CD4-positive, alpha-beta T cell (primary cell): ENCODE measurements around the gene KCTD16. TPM values are rescaled to one million over a fixed set of nuclear protein-coding genes. Genes with fewer than 3 reads are reported as not detected.

Experiments used
- ATAC-seq: fragments of 200-7000 bp; cut with Tn5 transposase; one replicate; pipeline ENCODE4 v1.10.0; 2022; ENCODE audit warnings: mild to moderate bottlenecking; ENCODE audit not compliant: poor library complexity
- CTCF ChIA-PET: fragments of 350-600 bp; sonication (Branson Sonifier 250); formaldehyde crosslinking; loops from one replicate; lab custom pipeline; 2021; ENCODE audit warnings: antibody characterized with exemption, inconsistent platforms; lab: Charles Lee
- POLR2A ChIA-PET: fragments of 350-600 bp; sonication (Branson Sonifier 250); formaldehyde crosslinking; loops from one replicate; lab custom pipeline; 2021; ENCODE audit warnings: antibody characterized with exemption, inconsistent platforms; lab: Charles Lee
- DNase-seq, 14 experiments: peaks; one replicate each; pipeline ENCODE4 v3.0.0-alpha.2; 2013 to 2020; ENCODE audit warnings: mixed read lengths in 2 of 14
- H3K27ac ChIP-seq, 2 donors: one replicate each; pipeline versions ENCODE4 v1.5.1 to v1.7.0; 2013; ENCODE audit warnings: low read length in 2 of 2, low read depth in 1 of 2, mild to moderate bottlenecking in 1 of 2
- H3K27me3 ChIP-seq, 2 experiments: 1 replicate in 1 of 2; 2 replicates in 1 of 2; pipeline versions ENCODE4 v1.6.1 to v1.7.0; 2013; ENCODE audit warnings: low read length in 2 of 2, control low read depth in 1 of 2, mild to moderate bottlenecking in 1 of 2, moderate library complexity in 1 of 2; ENCODE audit not compliant: insufficient read depth in 2 of 2, control insufficient read depth in 1 of 2
- H3K36me3 ChIP-seq: one replicate; pipeline ENCODE4 v1.6.1; 2013; ENCODE audit warnings: low read length, control low read depth; ENCODE audit not compliant: insufficient read depth
- H3K4me1 ChIP-seq: one replicate; pipeline ENCODE4 v1.6.1; 2013; ENCODE audit warnings: low read length, control low read depth; ENCODE audit not compliant: insufficient read depth
- H3K4me3 ChIP-seq: one replicate; pipeline ENCODE4 v1.5.1; 2013; ENCODE audit warnings: mild to moderate bottlenecking, low read length, moderate library complexity
- H3K9me3 ChIP-seq, 2 experiments: 1 replicate in 1 of 2; 2 replicates in 1 of 2; pipeline versions ENCODE4 v1.6.1 to v1.7.0; 2013; ENCODE audit warnings: low read length in 2 of 2, mild to moderate bottlenecking in 2 of 2, control low read depth in 1 of 2, moderate library complexity in 1 of 2; ENCODE audit not compliant: control insufficient read depth in 1 of 2, insufficient read depth in 1 of 2
- H3K27ac Mint-ChIP-seq: one replicate; pipeline ENCODE4 v1.8.0; 2020; ENCODE audit warnings: mixed read lengths
- H3K27me3 Mint-ChIP-seq: one replicate; pipeline ENCODE4 v1.8.0; 2021; ENCODE audit warnings: mixed read lengths
- H3K36me3 Mint-ChIP-seq: one replicate; pipeline ENCODE4 v1.8.0; 2021; ENCODE audit warnings: low read depth, mixed read lengths
- H3K4me1 Mint-ChIP-seq: one replicate; pipeline ENCODE4 v1.8.0; 2021; ENCODE audit warnings: low read depth, mixed read lengths
- H3K4me3 Mint-ChIP-seq: one replicate; pipeline ENCODE4 v1.8.0; 2020; ENCODE audit warnings: mild to moderate bottlenecking, mixed read lengths
- H3K9me3 Mint-ChIP-seq: one replicate; pipeline ENCODE4 v1.8.0; 2020; ENCODE audit warnings: mixed read lengths
- CTCF ChIP-seq: fragments of 200-600 bp; IDR thresholded peaks from one replicate; pipeline ENCODE4 v1.8.0; 2022; ENCODE audit warnings: antibody characterized with exemption, mild to moderate bottlenecking
- intact Hi-C, 2 experiments: fragments of 100-400 bp; cut with DNase I in 1 of 2; cut with micrococcal nuclease in 1 of 2; formaldehyde crosslinking; loops; one replicate each; pipeline versions ENCODE4 v1.15.1 to v1.9.0; 2023 to 2025; cut with DNase I, micrococcal nuclease
- total RNA-seq, 174 experiments: library from RNA in 2 of 174; stranded (reverse) in 2 of 174; gene quantifications; one replicate each; pipeline ENCODE4 v1.2.3 and lab custom pipeline; 2021 to 2026

The KCTD16 gene
- total RNA-seq, 2 experiments from 2014 or later: not detected

DNA sequence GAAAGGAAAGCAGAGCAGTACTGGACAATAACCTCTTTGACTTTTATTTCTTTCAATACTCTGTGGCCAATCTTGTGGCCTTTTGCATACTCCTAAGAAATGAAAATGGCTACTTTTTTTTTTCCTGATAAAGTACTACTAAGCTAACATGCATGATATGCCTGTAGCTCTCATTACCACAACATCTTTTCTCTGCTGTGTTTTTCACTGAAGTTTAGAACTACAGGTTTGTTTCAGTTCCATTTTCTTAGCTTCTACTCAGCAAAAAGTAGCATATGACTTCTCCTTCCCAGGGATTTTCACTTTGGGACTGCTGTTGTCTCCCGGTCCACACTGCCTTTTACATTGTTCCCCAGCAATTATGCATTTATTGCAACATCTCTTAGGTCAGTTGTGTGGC lies 204.0 kb downstream of the KCTD16 start:
- ChIA-PET CTCF (no interaction called here), POLR2A (no interaction called here)
- no peak overlapping the region for H3K27ac ChIP-seq
- H3K4me3 Mint-ChIP-seq: no peak overlapping the region
- no peaks in the 10 kb centered on the region for H3K36me3 Mint-ChIP-seq
- no peak overlapping the region for H3K4me3 ChIP-seq
- H3K9me3 ChIP-seq: no peaks in the 10 kb centered on the region
- peaks cover 3% of the 10 kb centered on the region for H3K9me3 Mint-ChIP-seq
- no peaks in the 10 kb centered on the region for H3K4me1 ChIP-seq
- ATAC-seq (no peak), DNase-seq (no peak)
- no peaks in the 10 kb centered on the region for H3K27me3 ChIP-seq
- H3K4me1 Mint-ChIP-seq: no peaks in the 10 kb centered on the region
- H3K27me3 Mint-ChIP-seq: peaks cover 4% of the 10 kb centered on the region
- intact Hi-C loops: no loop called here
- no peaks in the 10 kb centered on the region for H3K36me3 ChIP-seq
- TF ChIP-seq CTCF: no peak
- no peak overlapping the region for H3K27ac Mint-ChIP-seq

DNA sequence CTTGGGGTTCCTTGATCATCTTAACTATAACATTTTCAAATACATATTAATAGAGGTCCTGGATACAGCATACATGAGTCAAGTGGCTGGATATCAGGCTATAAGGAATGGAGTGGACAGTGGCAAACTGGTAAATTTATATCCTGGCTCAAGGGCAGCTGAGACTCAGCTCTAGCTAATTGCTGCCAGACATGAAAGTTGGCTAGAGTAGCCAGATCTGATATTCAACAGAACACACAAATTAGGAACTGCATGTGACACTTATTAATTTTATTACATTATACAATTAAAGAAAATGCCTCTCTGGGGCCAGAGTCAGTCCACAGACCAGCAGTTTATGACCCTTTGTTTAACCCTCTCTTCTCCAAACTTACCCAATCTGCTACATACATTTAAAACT lies 206.5 kb downstream of the KCTD16 start:
- Histone ChIP-seq H3K27ac (no peak overlapping the region), H3K4me1 (no peaks in the 10 kb centered on the region), H3K27me3 (no peaks in the 10 kb centered on the region), H3K4me3 (no peak overlapping the region), H3K36me3 (no peaks in the 10 kb centered on the region), H3K9me3 (no peaks in the 10 kb centered on the region)
- POLR2A ChIA-PET: no interaction called here
- DNase-seq (no peak), ATAC-seq (no peak)
- Mint-ChIP-seq H3K9me3 (peaks cover 8% of the 10 kb centered on the region), H3K4me3 (no peak overlapping the region), H3K27me3 (peaks cover 4% of the 10 kb centered on the region), H3K27ac (no peak overlapping the region), H3K4me1 (no peaks in the 10 kb centered on the region), H3K36me3 (no peaks in the 10 kb centered on the region)
- TF ChIP-seq CTCF: no peak
- intact Hi-C loops: no loop called here
- CTCF ChIA-PET: no interaction called here

- Mint-ChIP-seq H3K9me3 (peaks cover 8% of the 10 kb centered on the region), H3K36me3 (no peaks in the 10 kb centered on the region), H3K4me3 (no peak overlapping the region), H3K4me1 (no peaks in the 10 kb centered on the region), H3K27ac (no peak overlapping the region), H3K27me3 (peaks cover 4% of the 10 kb centered on the region)
- no peak for DNase-seq
- Histone ChIP-seq H3K36me3 (no peaks in the 10 kb centered on the region), H3K9me3 (no peaks in the 10 kb centered on the region), H3K4me1 (no peaks in the 10 kb centered on the region), H3K27me3 (no peaks in the 10 kb centered on the region), H3K27ac (no peak overlapping the region), H3K4me3 (no peak overlapping the region)
- CTCF ChIA-PET: no interaction called here
- TF ChIP-seq CTCF: no peak
- intact Hi-C loops: no loop called here
- no peak for ATAC-seq
- POLR2A ChIA-PET: no interaction called here
These were observed 208.0 kb downstream of the KCTD16 start for GRCh38 chr5:144378681-144379080.
